Activated CD8-positive, alpha-beta memory T cell treated with anti-CD3 and anti-CD28 coated beads for 24 hours (primary cell): ENCODE measurements around the gene KIF20B.

Source experiments
- DNase-seq: peaks from one replicate; pipeline ENCODE4 v3.0.0-alpha.2; 2020

The KIF20B gene, protein sequence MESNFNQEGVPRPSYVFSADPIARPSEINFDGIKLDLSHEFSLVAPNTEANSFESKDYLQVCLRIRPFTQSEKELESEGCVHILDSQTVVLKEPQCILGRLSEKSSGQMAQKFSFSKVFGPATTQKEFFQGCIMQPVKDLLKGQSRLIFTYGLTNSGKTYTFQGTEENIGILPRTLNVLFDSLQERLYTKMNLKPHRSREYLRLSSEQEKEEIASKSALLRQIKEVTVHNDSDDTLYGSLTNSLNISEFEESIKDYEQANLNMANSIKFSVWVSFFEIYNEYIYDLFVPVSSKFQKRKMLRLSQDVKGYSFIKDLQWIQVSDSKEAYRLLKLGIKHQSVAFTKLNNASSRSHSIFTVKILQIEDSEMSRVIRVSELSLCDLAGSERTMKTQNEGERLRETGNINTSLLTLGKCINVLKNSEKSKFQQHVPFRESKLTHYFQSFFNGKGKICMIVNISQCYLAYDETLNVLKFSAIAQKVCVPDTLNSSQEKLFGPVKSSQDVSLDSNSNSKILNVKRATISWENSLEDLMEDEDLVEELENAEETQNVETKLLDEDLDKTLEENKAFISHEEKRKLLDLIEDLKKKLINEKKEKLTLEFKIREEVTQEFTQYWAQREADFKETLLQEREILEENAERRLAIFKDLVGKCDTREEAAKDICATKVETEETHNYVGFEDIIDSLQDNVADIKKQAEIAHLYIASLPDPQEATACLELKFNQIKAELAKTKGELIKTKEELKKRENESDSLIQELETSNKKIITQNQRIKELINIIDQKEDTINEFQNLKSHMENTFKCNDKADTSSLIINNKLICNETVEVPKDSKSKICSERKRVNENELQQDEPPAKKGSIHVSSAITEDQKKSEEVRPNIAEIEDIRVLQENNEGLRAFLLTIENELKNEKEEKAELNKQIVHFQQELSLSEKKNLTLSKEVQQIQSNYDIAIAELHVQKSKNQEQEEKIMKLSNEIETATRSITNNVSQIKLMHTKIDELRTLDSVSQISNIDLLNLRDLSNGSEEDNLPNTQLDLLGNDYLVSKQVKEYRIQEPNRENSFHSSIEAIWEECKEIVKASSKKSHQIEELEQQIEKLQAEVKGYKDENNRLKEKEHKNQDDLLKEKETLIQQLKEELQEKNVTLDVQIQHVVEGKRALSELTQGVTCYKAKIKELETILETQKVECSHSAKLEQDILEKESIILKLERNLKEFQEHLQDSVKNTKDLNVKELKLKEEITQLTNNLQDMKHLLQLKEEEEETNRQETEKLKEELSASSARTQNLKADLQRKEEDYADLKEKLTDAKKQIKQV (N-terminal part only)

DNA sequence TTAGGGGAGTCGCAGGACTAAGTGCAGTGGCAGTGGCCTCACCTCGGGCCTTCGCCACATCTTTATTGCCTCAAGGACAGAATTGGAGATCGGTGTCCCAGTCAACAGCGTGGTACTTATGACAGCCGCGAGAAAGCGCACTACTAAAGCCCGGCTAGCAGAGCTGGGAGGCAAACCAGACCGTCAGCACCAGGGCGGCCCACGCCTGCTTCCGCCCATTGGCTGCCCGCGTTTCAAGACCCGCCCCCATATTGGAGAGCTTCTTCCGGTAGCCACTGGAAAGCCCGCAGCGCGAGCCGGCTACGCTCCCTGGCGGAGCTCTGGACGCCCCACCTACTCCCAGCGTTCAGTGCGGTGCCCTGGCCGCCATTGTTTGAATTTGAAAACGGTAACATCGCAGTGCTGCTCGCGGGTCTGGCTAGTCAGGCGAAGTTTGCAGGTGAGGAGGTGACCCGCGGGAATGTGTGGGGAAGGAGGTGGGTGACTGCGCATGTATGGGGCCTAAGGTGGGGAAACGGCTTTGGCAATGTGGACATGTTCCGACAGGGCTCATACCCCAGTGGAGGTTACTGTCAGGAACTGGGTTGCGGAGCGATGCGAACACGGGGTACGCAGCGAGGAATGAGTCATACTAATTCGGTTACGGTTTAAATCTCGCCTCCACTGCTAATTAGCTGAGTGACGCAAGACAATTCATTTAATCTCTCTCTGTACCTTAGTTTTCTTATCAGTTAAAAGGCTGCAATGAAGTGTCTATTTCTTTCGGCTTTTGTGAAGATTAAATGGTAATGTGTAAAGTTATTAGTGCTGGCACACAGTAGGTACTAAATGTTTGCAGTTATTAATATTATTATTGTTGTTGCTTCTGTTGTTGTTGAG is at the start of gene KIF20B:
TSS of gene KIF20B (plus strand) at position 349 of the 879 bp plus-strand sequence. CDS start 3,705 bp downstream, outside the sequence.
- DNase-seq: peak; percentile 96

DNA sequence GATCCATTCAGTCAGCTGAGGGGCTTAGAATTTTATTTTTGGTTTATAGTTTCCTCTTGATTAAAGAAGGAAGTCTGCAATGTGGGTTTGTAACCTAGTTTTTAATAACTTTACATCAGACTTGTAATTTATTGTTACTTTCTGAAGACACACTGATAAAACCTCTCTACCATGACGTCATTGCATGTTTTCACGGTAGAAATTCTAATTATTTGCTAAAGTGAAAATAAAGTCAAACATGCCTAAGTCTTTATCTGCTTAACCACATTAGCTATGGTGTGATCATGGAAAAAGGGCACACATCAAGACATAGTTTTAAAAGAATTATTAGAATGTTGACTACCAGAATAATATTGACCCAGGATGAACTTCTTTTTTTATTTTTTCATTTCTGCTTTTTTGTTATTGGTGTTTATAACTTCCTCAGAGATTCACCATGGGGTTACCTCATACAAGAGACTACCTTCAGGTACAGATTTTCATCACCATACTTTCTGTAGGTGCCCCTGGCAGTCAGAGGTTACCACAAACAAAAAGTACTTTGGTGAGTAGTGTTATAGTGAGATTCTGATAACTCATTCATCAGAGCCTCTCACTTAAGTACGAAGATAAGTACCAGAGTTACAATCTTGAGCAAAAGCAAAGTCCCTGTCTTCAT is 49.3 kb upstream of the KIF20B start:
- DNase-seq: no peak

- no peak for DNase-seq
Measured at GRCh38 chr10:89652806-89653370, 48.5 kb upstream of the KIF20B start.

DNA sequence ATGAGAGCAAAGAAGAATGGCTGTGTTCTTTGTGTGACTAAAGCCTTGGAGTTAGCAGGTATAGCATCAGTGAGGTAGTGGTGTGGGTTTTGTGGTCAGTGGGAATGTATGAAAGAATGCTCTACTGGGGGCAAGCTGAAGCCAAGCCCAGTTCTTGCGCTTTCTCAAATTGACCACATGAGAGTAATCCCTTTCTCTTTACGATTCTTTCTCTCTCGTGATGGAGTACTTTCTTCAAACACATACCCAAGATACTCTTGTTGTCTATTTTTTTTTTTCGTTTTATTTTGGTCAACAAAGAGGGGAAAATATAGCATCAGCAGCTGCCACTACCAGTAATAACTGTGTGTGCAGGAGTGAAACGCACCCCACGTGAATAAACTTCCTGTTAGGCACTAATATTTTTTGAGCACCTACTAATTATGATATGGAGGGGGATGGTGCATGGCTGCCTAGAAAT is 48.0 kb upstream of the KIF20B start:
- no peak for DNase-seq

- DNase-seq: no peak
Measured at GRCh38 chr10:89655722-89656121, 45.7 kb upstream of the KIF20B start.

DNA sequence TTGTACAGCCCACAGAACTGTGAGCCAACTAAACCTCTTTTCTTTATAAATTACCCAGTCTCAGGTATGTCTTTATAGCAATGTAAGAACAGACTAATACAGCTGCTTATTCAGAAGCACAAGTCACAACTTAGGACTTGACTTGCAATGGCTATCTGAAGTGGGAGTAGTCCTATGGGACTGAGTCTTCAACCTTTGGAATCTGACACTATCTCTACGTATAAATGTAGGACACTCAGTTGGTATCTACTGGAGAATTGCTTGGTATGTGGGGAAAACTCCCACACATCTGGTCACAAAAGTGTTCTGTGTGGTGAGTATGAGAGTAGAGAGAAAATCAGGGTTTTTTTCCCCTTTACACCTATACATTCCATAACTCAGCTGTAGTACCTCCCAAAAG is 44.1 kb upstream of the KIF20B start:
- no peak for DNase-seq

DNA sequence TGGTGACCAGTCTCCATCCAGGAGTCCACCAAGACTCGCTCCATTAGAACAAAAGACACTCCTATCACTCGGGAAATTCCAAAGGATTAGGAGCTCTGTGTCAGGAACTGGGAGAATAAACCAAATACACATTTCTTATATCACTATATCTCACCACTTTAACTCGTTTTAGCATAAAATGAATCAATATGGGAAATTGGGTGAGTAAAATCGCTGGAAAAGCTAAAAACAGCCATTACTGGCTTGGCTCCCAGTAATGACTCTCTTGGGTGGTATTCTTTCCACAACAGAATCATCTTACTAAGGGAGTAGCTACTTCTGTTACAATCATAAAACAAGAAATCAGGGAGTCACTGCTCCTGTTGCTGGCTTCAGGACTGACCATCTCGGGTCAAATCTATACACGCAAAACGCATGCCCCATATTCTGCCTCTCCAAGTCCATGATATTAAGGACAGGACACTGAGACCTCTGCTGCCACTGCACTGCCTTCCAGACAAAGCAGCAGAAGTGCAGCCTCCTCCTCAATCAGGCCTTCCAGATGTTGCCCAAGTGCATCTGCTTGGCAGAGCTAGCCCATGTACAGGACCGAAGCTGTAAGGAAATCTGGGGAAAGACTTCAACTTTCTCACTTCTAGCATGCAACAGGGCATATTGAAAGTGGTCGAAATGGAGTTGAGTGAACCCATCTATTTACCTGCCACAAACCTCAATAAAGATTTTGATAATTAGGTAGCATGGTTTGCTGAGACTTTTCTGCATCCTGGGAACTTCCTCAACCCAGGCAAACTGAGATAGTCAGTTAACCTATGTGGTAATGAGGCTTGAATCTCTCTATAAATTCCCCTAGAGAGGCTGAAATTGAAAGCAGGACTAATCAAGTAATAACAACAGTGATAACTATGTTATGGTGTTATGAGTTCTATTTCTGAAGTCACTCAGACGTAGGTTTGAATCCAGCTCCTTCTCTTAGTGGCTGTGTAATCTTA is 42.0 kb upstream of the KIF20B start:
- DNase-seq: no peak

DNA sequence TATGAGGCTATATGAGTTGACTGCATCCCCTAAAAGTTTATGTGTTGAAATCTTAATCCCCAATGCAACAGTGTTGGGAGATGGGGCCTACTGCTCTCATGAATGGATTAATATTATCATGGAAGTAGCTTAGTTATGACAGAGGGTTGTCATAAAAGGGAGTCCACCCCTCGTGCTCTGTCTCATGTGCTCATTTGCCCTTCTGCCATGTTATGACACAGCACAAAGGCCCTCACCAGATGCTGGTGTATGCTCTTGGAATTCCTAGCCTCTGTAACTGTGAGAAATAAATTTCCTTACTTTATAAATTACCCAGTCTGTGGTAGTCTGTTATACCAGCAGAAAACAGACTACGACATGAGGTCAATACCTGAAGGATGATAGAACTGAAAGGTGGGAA is 38.8 kb upstream of the KIF20B start:
- no peak for DNase-seq

- no peak for DNase-seq
Measured at GRCh38 chr10:89663144-89663543, 38.2 kb upstream of the KIF20B start.

DNA sequence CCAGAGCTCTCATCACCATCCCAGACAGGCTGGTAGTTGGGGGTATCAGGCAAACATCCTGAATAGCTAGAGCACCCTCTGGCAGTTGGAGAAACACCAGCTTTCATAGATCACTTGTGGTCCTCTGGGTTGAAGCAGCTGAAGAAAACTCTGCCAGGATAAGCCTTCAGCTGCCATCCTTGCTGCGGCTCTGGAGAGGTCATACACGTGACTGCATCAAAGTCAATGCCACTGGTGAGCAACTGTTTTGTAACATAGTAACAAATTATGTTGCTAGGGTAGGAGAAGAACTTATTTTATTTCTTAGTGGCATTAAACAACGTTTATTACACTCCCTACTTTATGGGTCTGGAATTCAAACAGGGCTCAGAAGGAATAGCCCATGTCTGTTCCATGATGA is 37.2 kb upstream of the KIF20B start:
- no peak for DNase-seq

DNA sequence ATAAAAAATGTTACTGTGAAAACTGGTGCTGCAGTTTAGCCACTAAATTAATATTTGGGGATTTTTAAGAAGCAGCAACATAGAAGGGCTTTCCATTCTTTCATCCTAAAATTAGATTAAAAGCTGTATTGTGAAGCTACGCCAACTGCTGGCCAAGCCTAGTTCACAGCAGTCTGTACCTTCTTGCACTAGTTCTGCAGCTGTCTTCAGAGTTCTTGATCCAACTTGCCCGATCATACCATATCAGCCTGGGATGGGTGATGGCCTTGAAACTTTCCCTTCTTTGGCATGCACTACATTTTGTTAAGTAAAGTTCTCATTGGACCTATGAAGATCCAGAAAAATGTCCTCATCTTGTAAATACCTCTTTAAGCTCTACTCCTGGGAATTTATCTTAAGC is 36.1 kb upstream of the KIF20B start:
- no peak for DNase-seq

- DNase-seq: no peak
Measured at GRCh38 chr10:89666138-89666537, 35.3 kb upstream of the KIF20B start.

DNA sequence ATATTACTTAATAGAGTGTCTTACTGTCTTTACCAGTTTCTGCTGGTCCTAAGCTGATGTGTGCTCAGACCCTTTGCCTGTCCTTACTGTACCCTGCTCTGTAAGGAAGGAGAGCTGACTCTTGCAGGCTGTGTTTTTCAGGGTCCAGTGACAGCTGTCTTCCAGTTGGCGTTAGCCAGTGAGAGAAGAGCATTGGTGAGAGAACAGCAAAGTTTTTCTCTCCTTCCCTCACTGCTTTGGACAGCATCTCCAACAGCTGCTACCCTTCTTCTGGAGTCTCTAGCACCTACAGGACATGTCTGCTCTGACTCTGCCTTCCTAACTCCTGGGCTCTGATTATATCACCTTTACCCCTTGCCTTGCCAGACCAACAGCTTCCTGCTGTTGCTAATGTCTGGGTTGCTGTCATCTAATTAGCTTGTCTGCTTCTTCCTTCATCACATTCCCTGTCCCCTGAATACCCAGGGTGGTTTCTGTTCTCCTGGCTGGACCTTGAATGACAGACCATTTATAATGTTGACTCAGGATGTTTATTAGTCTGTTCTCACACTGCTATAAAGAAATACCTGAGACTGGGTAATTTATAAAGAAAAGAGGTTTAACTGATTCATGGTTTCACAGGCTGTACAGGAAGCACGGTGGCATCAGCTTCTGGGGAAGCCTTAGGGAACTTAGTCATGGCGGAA is 32.9 kb upstream of the KIF20B start:
- no peak for DNase-seq

- no peak for DNase-seq
Measured at GRCh38 chr10:89669985-89670384, 31.4 kb upstream of the KIF20B start.

DNA sequence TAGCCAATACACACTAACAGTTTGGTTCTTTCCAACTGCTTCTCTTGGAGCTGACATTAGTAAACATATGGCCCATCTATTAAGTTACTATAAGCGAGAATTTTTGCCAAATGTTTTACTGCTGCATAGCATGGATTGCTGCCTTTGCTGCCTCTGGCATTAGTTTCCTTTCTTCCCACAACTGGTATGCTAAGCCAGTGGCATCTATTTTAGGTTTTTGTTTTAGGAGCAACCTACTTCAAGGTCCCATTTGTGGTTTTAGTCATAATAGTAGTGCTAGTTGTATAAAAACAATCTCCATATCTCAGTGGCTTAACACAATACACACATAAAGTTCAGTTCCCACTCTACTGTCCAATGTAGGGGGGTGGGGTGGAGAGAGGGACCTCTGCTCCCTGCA is 30.5 kb upstream of the KIF20B start:
- DNase-seq: no peak

- DNase-seq: no peak
Measured at GRCh38 chr10:89677341-89677740, 24.0 kb upstream of the KIF20B start.

- DNase-seq: no peak
Measured at GRCh38 chr10:89679986-89680385, 21.4 kb upstream of the KIF20B start.

- no peak for DNase-seq
Measured at GRCh38 chr10:89683883-89684282, 17.5 kb upstream of the KIF20B start.

DNA sequence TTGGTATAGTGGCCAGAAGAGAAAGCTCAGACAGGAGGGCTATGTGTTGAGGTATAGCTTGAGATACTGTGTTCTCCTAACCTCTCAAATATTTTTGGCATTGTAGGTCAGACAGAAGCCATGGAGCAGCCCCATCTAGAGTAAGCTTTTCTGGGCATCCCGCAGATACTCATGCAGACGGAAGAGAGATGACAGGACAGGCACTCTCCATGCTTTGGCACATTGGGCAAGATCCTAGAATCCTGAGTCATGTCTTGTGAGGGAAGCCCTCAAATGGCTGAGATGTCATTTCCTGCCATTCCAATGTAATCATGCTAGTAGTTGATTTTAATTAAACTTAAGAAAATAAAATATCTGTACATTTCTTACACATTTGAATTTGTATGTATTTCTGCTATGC is 16.8 kb upstream of the KIF20B start:
- no peak for DNase-seq
